ENCODE data around the gene TCL1A. TPM values are rescaled to one million over a fixed set of nuclear protein-coding genes. Genes with fewer than 3 reads are reported as not detected.

Gene TCL1A
- total RNA-seq, 1 experiment from 2014 or later, result not detected

- H3K4me1 ChIP-seq (replicated peaks; ENCODE audit: insufficient read depth), result no peaks in the 10 kb centered on the region
Measured at GRCh38 chr14:95664546-95664945, 49.4 kb downstream of the TCL1A start.

GRCh38 chr14:95664066-95664465 is 49.9 kb downstream of the TCL1A start:
- Histone ChIP-seq H3K36me3 (ENCODE audit: low read depth) (no peaks in the 10 kb centered on the region), H3K79me2 (ENCODE audit: low read depth) (no peaks in the 10 kb centered on the region), H3K27ac (no peak overlapping the region), H4K20me1 (ENCODE audit: insufficient read depth) (no peaks in the 10 kb centered on the region), H3F3A (ENCODE audit: insufficient read depth, low read depth) (no peaks in the 10 kb centered on the region), H3K27me3 (ENCODE audit: insufficient read depth, low read depth) (peaks cover 12% of the 10 kb centered on the region; the same call in 1 of the 2 replicates), H3K9me3 (ENCODE audit: insufficient read depth, low read depth) (no peaks in the 10 kb centered on the region), H3K4me1 (replicated peaks; ENCODE audit: insufficient read depth) (no peaks in the 10 kb centered on the region), H2AFZ (no peak overlapping the region), H3K4me2 (no peak overlapping the region), H3K4me3 (no peak overlapping the region), H3K9me2 (ENCODE audit: insufficient read depth) (no peaks in the 10 kb centered on the region)
- POLR2A ChIA-PET (ENCODE audit: unreplicated experiment), result interaction anchor here (0.7 kb wide), 1 partner anchor 25 kb away, joined by 3 read pairs; no protein-coding TSS in a partner anchor
- CTCF ChIA-PET, result no interaction called here
- TF ChIP-seq CTCF (conservative IDR thresholded peaks at IDR 0.05), result no peak
- no peak for TF ChIP-seq EZH2 (IDR thresholded peaks at IDR 0.05; ENCODE audit: low read depth)
- intact Hi-C loops (cut with micrococcal nuclease; ENCODE audit: unreplicated experiment), result no loop called here
- no peak for DNase-seq
- no TSS peak for BruUV-seq (replicated peaks)

More at GRCh38 chr14:95664546-95664945, 49.4 kb downstream of the TCL1A start:
- no TSS peak for BruUV-seq (replicated peaks)
- no peak for TF ChIP-seq CTCF (conservative IDR thresholded peaks at IDR 0.05)
- TF ChIP-seq EZH2 (IDR thresholded peaks at IDR 0.05; ENCODE audit: low read depth), result no peak
- no peaks in the 10 kb centered on the region for H3K9me3 ChIP-seq (ENCODE audit: insufficient read depth, low read depth)
- no peaks in the 10 kb centered on the region for H3K9me2 ChIP-seq (ENCODE audit: insufficient read depth)
- no peaks in the 10 kb centered on the region for H3K36me3 ChIP-seq (ENCODE audit: low read depth)
- H2AFZ ChIP-seq, result no peak overlapping the region
- no peaks in the 10 kb centered on the region for H4K20me1 ChIP-seq (ENCODE audit: insufficient read depth)
- H3F3A ChIP-seq (ENCODE audit: insufficient read depth, low read depth), result no peaks in the 10 kb centered on the region
- intact Hi-C loops (cut with micrococcal nuclease; ENCODE audit: unreplicated experiment), result no loop called here
- no peaks in the 10 kb centered on the region for H3K79me2 ChIP-seq (ENCODE audit: low read depth)
- peaks cover 12% of the 10 kb centered on the region; the same call in 1 of the 2 replicates for H3K27me3 ChIP-seq (ENCODE audit: insufficient read depth, low read depth)
- ChIA-PET CTCF (no interaction called here), POLR2A (ENCODE audit: unreplicated experiment) (interaction anchor here (0.7 kb wide), 1 partner anchor 25 kb away, joined by 3 read pairs; no protein-coding TSS in a partner anchor)
- no peak overlapping the region for H3K4me3 ChIP-seq
- H3K27ac ChIP-seq, result no peak overlapping the region
- H3K4me2 ChIP-seq, result no peak overlapping the region
- DNase-seq, result no peak

GRCh38 chr14:95663226-95663797 is 50.6 kb downstream of the TCL1A start:
- TF ChIP-seq EZH2 (IDR thresholded peaks at IDR 0.05; ENCODE audit: low read depth) (no peak), CTCF (conservative IDR thresholded peaks at IDR 0.05) (no peak)
- POLR2A ChIA-PET (ENCODE audit: unreplicated experiment), result interaction anchor here (0.6 kb wide), 1 partner anchor 116 kb away, joined by 8 read pairs; no protein-coding TSS in a partner anchor
- Histone ChIP-seq H3K4me1 (replicated peaks; ENCODE audit: insufficient read depth) (no peaks in the 10 kb centered on the region), H3F3A (ENCODE audit: insufficient read depth, low read depth) (no peaks in the 10 kb centered on the region), H3K4me3 (no peak overlapping the region), H3K79me2 (ENCODE audit: low read depth) (no peaks in the 10 kb centered on the region), H3K9me2 (ENCODE audit: insufficient read depth) (no peaks in the 10 kb centered on the region), H3K4me2 (no peak overlapping the region), H3K9me3 (ENCODE audit: insufficient read depth, low read depth) (no peaks in the 10 kb centered on the region), H3K27me3 (ENCODE audit: insufficient read depth, low read depth) (peaks cover 12% of the 10 kb centered on the region; the same call in 1 of the 2 replicates), H2AFZ (no peak overlapping the region), H3K27ac (no peak overlapping the region), H3K36me3 (ENCODE audit: low read depth) (no peaks in the 10 kb centered on the region), H4K20me1 (ENCODE audit: insufficient read depth) (no peaks in the 10 kb centered on the region)
- no peak for DNase-seq
- CTCF ChIA-PET, result no interaction called here
- no TSS peak for BruUV-seq (replicated peaks)
- intact Hi-C loops (cut with micrococcal nuclease; ENCODE audit: unreplicated experiment), result no loop called here

Measured in PC-9 (cell line).